WTC11 (cell line): ENCODE measurements around the gene NGB. TPM values are rescaled to one million over a fixed set of nuclear protein-coding genes. Genes with fewer than 3 reads are reported as not detected.

Source experiments
- ATAC-seq: fragments of 200-7000 bp; cut with Tn5 transposase; 2 replicates; pipeline ENCODE4 v1.10.0; 2021; ENCODE audit warnings: mild to moderate bottlenecking, moderate library complexity
- CTCF ChIA-PET: fragments of 300-600 bp; sonication (Branson Sonifier 250); formaldehyde crosslinking; loops from one replicate; lab custom pipeline; 2021; ENCODE audit warnings: antibody characterized with exemption; lab: Charles Lee
- POLR2A ChIA-PET: fragments of 350-600 bp; sonication (Branson Sonifier 250); formaldehyde crosslinking; loops from one replicate; lab custom pipeline; 2021; ENCODE audit warnings: antibody characterized with exemption; lab: Charles Lee
- DNase-seq: peaks from one replicate; pipeline ENCODE4 v3.0.0; 2021; ENCODE audit warnings: low spot score
- H3K27ac Mint-ChIP-seq: 2 replicates; pipeline ENCODE4 v1.8.0; 2021; ENCODE audit warnings: mixed read lengths
- H3K27me3 Mint-ChIP-seq: 2 replicates; pipeline ENCODE4 v1.8.0; 2021; ENCODE audit warnings: low read depth, mild to moderate bottlenecking, moderate library complexity, mixed read lengths
- H3K36me3 Mint-ChIP-seq: 2 replicates; pipeline ENCODE4 v1.8.0; 2021; ENCODE audit warnings: mixed read lengths
- H3K4me1 Mint-ChIP-seq: 2 replicates; pipeline ENCODE4 v1.8.0; 2022; ENCODE audit warnings: mixed read lengths
- H3K4me3 Mint-ChIP-seq: 2 replicates; pipeline ENCODE4 v1.8.0; 2021; ENCODE audit warnings: mild to moderate bottlenecking, moderate library complexity, mixed read lengths
- H3K9me3 Mint-ChIP-seq: 2 replicates; pipeline ENCODE4 v1.8.0; 2021; ENCODE audit warnings: mixed read lengths
- AFF4 ChIP-seq: sonication (generic); formaldehyde crosslinking; IDR thresholded peaks from 2 replicates; pipeline ENCODE4 v1.8.1; 2023; ENCODE audit warnings: mild to moderate bottlenecking, missing genetic modification reagents, borderline replicate concordance
- ATF6 ChIP-seq: sonication (generic); formaldehyde crosslinking; IDR thresholded peaks from 2 replicates; pipeline ENCODE4 v1.8.1; 2023; ENCODE audit warnings: mild to moderate bottlenecking, missing genetic modification reagents
- CDX4 ChIP-seq: fragments of 250-450 bp; sonication (Bioruptor Pico); IDR thresholded peaks from 2 replicates; pipeline ENCODE4 v1.9.0; 2021; ENCODE audit warnings: moderate library complexity, mild to moderate bottlenecking, inconsistent platforms, borderline replicate concordance
- CREM ChIP-seq: sonication (generic); formaldehyde crosslinking; IDR thresholded peaks from 2 replicates; pipeline ENCODE4 v1.8.1; 2022; ENCODE audit warnings: mild to moderate bottlenecking, missing genetic modification reagents, moderate library complexity
- CTCF ChIP-seq: fragments of 200-600 bp; IDR thresholded peaks from 2 replicates; pipeline ENCODE4 v1.8.0; 2022; ENCODE audit warnings: antibody characterized with exemption
- E2F4 ChIP-seq: sonication (generic); formaldehyde crosslinking; IDR thresholded peaks from 2 replicates; pipeline ENCODE4 v1.8.1; 2022; ENCODE audit warnings: low read depth, mild to moderate bottlenecking, moderate library complexity, missing genetic modification reagents, borderline replicate concordance
- FOXP4 ChIP-seq: sonication (generic); formaldehyde crosslinking; IDR thresholded peaks from 2 replicates; pipeline ENCODE4 v1.8.0; 2022; ENCODE audit warnings: mild to moderate bottlenecking, missing genetic modification reagents
- GTF2I ChIP-seq: fragments of 250-450 bp; sonication (Bioruptor Pico); conservative IDR thresholded peaks from 2 replicates; pipeline ENCODE4 v1.4.0; 2021; ENCODE audit warnings: mild to moderate bottlenecking
- KAT7 ChIP-seq: sonication (generic); formaldehyde crosslinking; IDR thresholded peaks from 2 replicates; pipeline ENCODE4 v1.8.1; 2023; ENCODE audit warnings: missing genetic modification reagents, mild to moderate bottlenecking, borderline replicate concordance
- NR3C1 ChIP-seq: sonication (generic); formaldehyde crosslinking; conservative IDR thresholded peaks from 2 replicates; pipeline ENCODE4 v1.8.1; 2023; ENCODE audit warnings: low read depth, mild to moderate bottlenecking, missing genetic modification reagents
- PREB ChIP-seq: sonication (generic); formaldehyde crosslinking; IDR thresholded peaks from 2 replicates; pipeline ENCODE4 v1.8.1; 2022; ENCODE audit warnings: mild to moderate bottlenecking, missing genetic modification reagents, moderate library complexity, borderline replicate concordance
- PRRX2 ChIP-seq: fragments of 250-450 bp; sonication (Bioruptor Pico); IDR thresholded peaks from 2 replicates; pipeline ENCODE4 v1.8.0; 2021; ENCODE audit warnings: mild to moderate bottlenecking
- USF1 ChIP-seq: sonication (generic); formaldehyde crosslinking; IDR thresholded peaks from 2 replicates; pipeline ENCODE4 v1.8.0; 2022; ENCODE audit warnings: mild to moderate bottlenecking, missing genetic modification reagents
- ZBTB43 ChIP-seq: sonication (generic); formaldehyde crosslinking; IDR thresholded peaks from 2 replicates; pipeline ENCODE4 v1.8.1; 2023; ENCODE audit warnings: mild to moderate bottlenecking, missing genetic modification reagents
- ZNF138 ChIP-seq: sonication (generic); formaldehyde crosslinking; conservative IDR thresholded peaks from 2 replicates; pipeline ENCODE4 v1.8.1; 2022; ENCODE audit warnings: mild to moderate bottlenecking, moderate library complexity, missing genetic modification reagents
- ZNF317 ChIP-seq: sonication (generic); formaldehyde crosslinking; IDR thresholded peaks from 2 replicates; pipeline ENCODE4 v1.8.1; 2023; ENCODE audit warnings: low read depth, mild to moderate bottlenecking, moderate library complexity, missing genetic modification reagents, borderline replicate concordance
- total RNA-seq: library from RNA; stranded (reverse); gene quantifications from 3 replicates; pipeline ENCODE4 v1.2.3, GENCODE V29; 2021

NGB gene
- total RNA-seq, 1 experiment from 2014 or later, result 0.33 TPM

- TF ChIP-seq ZBTB43 (no peak), PREB (no peak), PRRX2 (CRISPR knock-in tag) (no peak), USF1 (CRISPR knock-in tag) (no peak), KAT7 (CRISPR knock-in tag) (no peak), CREM (CRISPR knock-in tag) (no peak), ZNF317 (CRISPR knock-in tag) (no peak)
Observed at GRCh38 chr14:77251870-77252269, 19.1 kb downstream of the NGB start (continued).

- H3K9me3 Mint-ChIP-seq, result no peaks in the 10 kb centered on the region
- DNase-seq (no peak), ATAC-seq (no peak)
- no peaks in the 10 kb centered on the region for H3K27me3 Mint-ChIP-seq
- POLR2A ChIA-PET, result no interaction called here
- H3K4me3 Mint-ChIP-seq, result no peak overlapping the region
- no peaks in the 10 kb centered on the region for H3K36me3 Mint-ChIP-seq
- CTCF ChIA-PET, result no interaction called here
- no peaks in the 10 kb centered on the region for H3K4me1 Mint-ChIP-seq
- no peak overlapping the region for H3K27ac Mint-ChIP-seq
- TF ChIP-seq NR3C1 (no peak), CTCF (no peak), AFF4 (CRISPR knock-in tag) (no peak), CDX4 (no peak), GTF2I (CRISPR knock-in tag) (no peak), ATF6 (CRISPR knock-in tag) (no peak), ZNF138 (CRISPR knock-in tag) (no peak), FOXP4 (no peak), E2F4 (CRISPR knock-in tag) (no peak)
Observed at GRCh38 chr14:77250927-77251326, 20.1 kb downstream of the NGB start.
